Tibial artery (tissue), 4 donors: ENCODE measurements around the gene PPP6R3.

Experiments used
- DNase-seq, 2 donors: peaks; one replicate each; pipeline ENCODE4 v3.0.0-alpha.2; 2019
- H3K27ac ChIP-seq, 2 donors: fragments of 200-600 bp; sonication (generic) in 1 of 2; 1 replicate in 1 of 2; 2 replicates in 1 of 2; pipeline ENCODE4 v1.5.1; 2018 to 2019; ENCODE audit warnings: mild to moderate bottlenecking in 1 of 2
- H3K27me3 ChIP-seq, 2 donors: fragments of 200-600 bp; sonication (generic) in 1 of 2; one replicate each; pipeline versions ENCODE4 v1.5.1 to v1.6.0; 2016 to 2019
- H3K36me3 ChIP-seq, 3 donors: fragments of 200-600 bp; sonication (generic) in 2 of 3; one replicate each; pipeline ENCODE4 v1.5.1; 2016 to 2019; ENCODE audit warnings: mild to moderate bottlenecking in 2 of 3
- H3K4me1 ChIP-seq, 4 donors: fragments of 200-600 bp; sonication (generic) in 2 of 4; 1 replicate in 3 of 4; 2 replicates in 1 of 4; pipeline ENCODE4 v1.5.1; 2016 to 2019
- H3K4me3 ChIP-seq, 2 donors: fragments of 200-600 bp; sonication (generic) in 1 of 2; 1 replicate in 1 of 2; 2 replicates in 1 of 2; pipeline ENCODE4 v1.5.1; 2018 to 2019; ENCODE audit warnings: mild to moderate bottlenecking in 2 of 2
- H3K9me3 ChIP-seq, 3 donors: fragments of 200-600 bp; sonication (generic) in 1 of 3; one replicate each; pipeline ENCODE4 v1.5.1; 2016 to 2019
- CTCF ChIP-seq, 2 experiments: fragments of 200-600 bp in 1 of 2; fragments of 450-650 bp in 1 of 2; IDR thresholded peaks; one replicate each; pipeline ENCODE4 v1.5.1; 2017 to 2019; ENCODE audit warnings: antibody characterized with exemption in 2 of 2, mild to moderate bottlenecking in 1 of 2, moderate library complexity in 1 of 2
- intact Hi-C: fragments of 100-400 bp; cut with DNase I; formaldehyde crosslinking; loops from one replicate; pipeline ENCODE4 v1.15.0; 2023; ENCODE audit warnings: low total_unique reads

PPP6R3 gene

GRCh38 chr11:68591719-68592118 is 131.2 kb downstream of the PPP6R3 start:
- no peak for TF ChIP-seq CTCF (IDR thresholded peaks at IDR 0.05)
- intact Hi-C loops, result no loop called here
- Histone ChIP-seq H3K36me3 (peaks cover 63 to 97% (median 81%) of the 10 kb centered on the region in 3 donors), H3K4me1 (no peaks in the 10 kb centered on the region), H3K9me3 (no peaks in the 10 kb centered on the region), H3K27ac (no peak overlapping the region), H3K27me3 (no peaks in the 10 kb centered on the region), H3K4me3 (no peak overlapping the region)
- DNase-seq, result no peak

GRCh38 chr11:68593441-68593840 is 132.9 kb downstream of the PPP6R3 start:
- intact Hi-C loops, result no loop called here
- H3K36me3 ChIP-seq, result peaks cover 70 to 97% (median 85%) of the 10 kb centered on the region in 3 donors
- TF ChIP-seq CTCF (IDR thresholded peaks at IDR 0.05), result no peak

GRCh38 chr11:68594123-68594522 is 133.6 kb downstream of the PPP6R3 start:
- peaks cover 70 to 97% (median 80%) of the 10 kb centered on the region in 3 donors for H3K36me3 ChIP-seq
- H3K4me1 ChIP-seq, result no peaks in the 10 kb centered on the region
- TF ChIP-seq CTCF (IDR thresholded peaks at IDR 0.05), result no peak
- H3K9me3 ChIP-seq, result no peaks in the 10 kb centered on the region
- intact Hi-C loops, result no loop called here
- no peaks in the 10 kb centered on the region for H3K27me3 ChIP-seq
- no peak for DNase-seq
- no peak overlapping the region for H3K4me3 ChIP-seq
- H3K27ac ChIP-seq, result no peak overlapping the region

More at GRCh38 chr11:68593441-68593840, 132.9 kb downstream of the PPP6R3 start:
- no peak overlapping the region for H3K27ac ChIP-seq
- no peaks in the 10 kb centered on the region for H3K27me3 ChIP-seq
- no peaks in the 10 kb centered on the region for H3K9me3 ChIP-seq
- H3K4me3 ChIP-seq, result no peak overlapping the region
- DNase-seq, result no peak
- no peaks in the 10 kb centered on the region for H3K4me1 ChIP-seq

- Histone ChIP-seq H3K27ac (no peak overlapping the region), H3K27me3 (no peaks in the 10 kb centered on the region), H3K4me1 (no peaks in the 10 kb centered on the region), H3K36me3 (peaks cover 70 to 98% (median 85%) of the 10 kb centered on the region in 3 donors), H3K9me3 (no peaks in the 10 kb centered on the region), H3K4me3 (no peak overlapping the region)
- intact Hi-C loops, result no loop called here
- DNase-seq, result no peak
- TF ChIP-seq CTCF (IDR thresholded peaks at IDR 0.05), result no peak
These were observed 135.7 kb downstream of the PPP6R3 start for GRCh38 chr11:68596231-68596630.

- intact Hi-C loops, result no loop called here
- Histone ChIP-seq H3K4me1 (no peaks in the 10 kb centered on the region), H3K36me3 (peaks cover 81 to 98% (median 85%) of the 10 kb centered on the region in 3 donors), H3K27ac (no peak overlapping the region), H3K4me3 (no peak overlapping the region), H3K27me3 (no peaks in the 10 kb centered on the region), H3K9me3 (no peaks in the 10 kb centered on the region)
- DNase-seq, result no peak
- TF ChIP-seq CTCF (IDR thresholded peaks at IDR 0.05), result no peak
These were observed 138.5 kb downstream of the PPP6R3 start for GRCh38 chr11:68598816-68599653.
